K562 (cell line): ENCODE results near the gene RESP18. TPM values are rescaled to one million over a fixed set of nuclear protein-coding genes. Genes with fewer than 3 reads are reported as not detected.

ENCODE experiments used
- ATAC-seq: fragments of 200-7000 bp; cut with Tn5 transposase; 3 replicates; pipeline ENCODE4 v1.9.1; 2020; ENCODE audit warnings: moderate library complexity
- BruUV-seq: library from RNA; stranded (reverse); fragments of 400-500 nt; replicated peaks from 2 replicates; lab custom pipeline; 2021; lab: Mats Ljungman, UMichigan
- CTCF ChIA-PET: fragments of 300-600 bp; formaldehyde crosslinking; extraction: SDS; loops from one replicate; lab custom pipeline; 2021; ENCODE audit warnings: low intra/inter-chr PET ratio; lab: Yijun Ruan, JAX
- POLR2A ChIA-PET: fragments of 300-600, 350-650 bp; sonication (Branson Sonifier 250); formaldehyde crosslinking; extraction: SDS; loops from one replicate; lab custom pipeline; 2021; ENCODE audit warnings: antibody characterized with exemption, inconsistent platforms; lab: Yijun Ruan, JAX
- DNase-seq, 4 experiments: peaks; one replicate each; pipeline versions ENCODE4 v3.0.0 to v3.0.0-alpha.2; 2011 to 2018; ENCODE audit warnings: low spot score in 3 of 4, mixed read lengths in 3 of 4; ENCODE audit errors: extremely low read depth in 1 of 4
- FAIRE-seq: peaks from 2 replicates; lab custom pipeline; 2011; peaks lifted over from hg19 to GRCh38; lab: Jason Lieb, UNC
- H2AFZ ChIP-seq: 2 replicates; pipeline ENCODE4 v1.6.0; 2011; ENCODE audit warnings: low read depth, low read length, control low read depth, inconsistent platforms
- H3K27ac ChIP-seq: fragments of 200-600 bp; 3 replicates; pipeline ENCODE4 v1.8.0; 2011; ENCODE audit warnings: low read depth, mild to moderate bottlenecking, control low read depth, inconsistent platforms, low read length, moderate library complexity, mixed read lengths; ENCODE audit errors: extremely low read depth
- H3K27me3 ChIP-seq, 2 experiments: fragments of 300-600 bp in 1 of 2; 2 replicates in 1 of 2; 3 replicates in 1 of 2; pipeline versions ENCODE4 v1.6.0 to v1.8.0; 2011; ENCODE audit warnings: inconsistent platforms in 2 of 2, low read length in 2 of 2, mild to moderate bottlenecking in 1 of 2, mixed read lengths in 1 of 2, moderate library complexity in 1 of 2; ENCODE audit not compliant: control insufficient read depth in 2 of 2, insufficient read depth in 2 of 2
- H3K36me3 ChIP-seq: fragments of 300-600 bp; 3 replicates; pipeline ENCODE4 v1.8.0; 2011; ENCODE audit warnings: mild to moderate bottlenecking, low read length, inconsistent platforms; ENCODE audit not compliant: control insufficient read depth, insufficient read depth
- H3K4me1 ChIP-seq, 2 experiments: fragments of 200-600 bp in 1 of 2; replicated peaks in 1 of 2; 2 replicates in 1 of 2; 3 replicates in 1 of 2; pipeline versions ENCODE4 v1.5.1 to v1.8.0; 2011; ENCODE audit warnings: inconsistent platforms in 2 of 2, low read length in 2 of 2, mild to moderate bottlenecking in 1 of 2, mixed read lengths in 1 of 2, moderate library complexity in 1 of 2; ENCODE audit not compliant: control insufficient read depth in 2 of 2, insufficient read depth in 2 of 2
- H3K4me2 ChIP-seq: 2 replicates; pipeline ENCODE4 v1.6.1; 2011; ENCODE audit warnings: low read length, control low read depth, inconsistent platforms, mixed read lengths; ENCODE audit not compliant: insufficient read depth
- H3K4me3 ChIP-seq: fragments of 200-600 bp; sonication (generic), shearing (Covaris generic); 2 replicates; pipeline ENCODE4 v1.5.1; 2016; ENCODE audit warnings: control low read depth, inconsistent platforms
- H3K79me2 ChIP-seq: fragments of 200-600 bp; 3 replicates; pipeline ENCODE4 v1.8.0; 2011; ENCODE audit warnings: low read length, inconsistent platforms; ENCODE audit not compliant: control insufficient read depth, insufficient read depth
- H3K9ac ChIP-seq, 2 experiments: 2 replicates each; pipeline versions ENCODE4 v1.6.0 to v1.6.1; 2011; ENCODE audit warnings: low read depth in 2 of 2, low read length in 2 of 2, control low read depth in 1 of 2, inconsistent platforms in 1 of 2, mild to moderate bottlenecking in 1 of 2, mixed read lengths in 1 of 2; ENCODE audit not compliant: insufficient read depth in 1 of 2
- H3K9me1 ChIP-seq: one replicate; pipeline ENCODE4 v1.6.0; 2011; ENCODE audit warnings: inconsistent platforms, mild to moderate bottlenecking, low read length, moderate library complexity; ENCODE audit not compliant: control insufficient read depth, insufficient read depth
- H3K9me3 ChIP-seq: replicated peaks from 2 replicates; pipeline ENCODE4 v1.5.1; 2011; ENCODE audit warnings: low read depth, low read length, inconsistent platforms; ENCODE audit not compliant: control insufficient read depth, insufficient read depth
- H4K20me1 ChIP-seq: replicated peaks from 2 replicates; pipeline ENCODE4 v1.6.1; 2011; ENCODE audit warnings: low read length, inconsistent platforms, mixed read lengths; ENCODE audit not compliant: control insufficient read depth, insufficient read depth
- NFIC ChIP-seq: fragments of 450-650 bp; IDR thresholded peaks from 2 replicates; pipeline ENCODE4 v1.6.1; 2017; ENCODE audit warnings: mild to moderate bottlenecking, inconsistent platforms
- SRSF9 ChIP-seq: fragments of 200-400 bp; formaldehyde crosslinking; IDR thresholded peaks from 2 replicates; pipeline ENCODE4 v1.6.1; 2017; ENCODE audit warnings: low read depth, low read length, borderline replicate concordance
- TSC22D4 ChIP-seq: fragments of 450-650 bp; IDR thresholded peaks from 2 replicates; pipeline ENCODE4 v1.6.1; 2016; ENCODE audit warnings: missing genetic modification characterization, missing biosample characterization, control low read depth
- ZNF436 ChIP-seq: fragments of 250-450, 450-650 bp; sonication (Bioruptor Pico); formaldehyde crosslinking; IDR thresholded peaks from 2 replicates; pipeline ENCODE4 v1.7.0; 2020; ENCODE audit warnings: mild to moderate bottlenecking
- ZSCAN32 ChIP-seq: fragments of 450-650 bp; formaldehyde crosslinking; IDR thresholded peaks from 2 replicates; pipeline ENCODE4 v1.4.0; 2020; ENCODE audit warnings: mild to moderate bottlenecking, moderate library complexity
- WGBS: fragments of 100-300 bp; shearing (Covaris generic); methylation state at CpG from one replicate; pipeline ENCODE4 v1.1.6; 2016; ENCODE audit warnings: low coverage, mixed read lengths; ENCODE audit not compliant: insufficient coverage; ENCODE audit errors: missing lambda C conversion rate; 5-methylcytosine and 5-hydroxymethylcytosine counted together
- in situ Hi-C: fragments of 300-500 bp; cut with MboI; formaldehyde crosslinking; loops from 4 replicates; pipeline ENCODE4 v1.15.0; 2018; ENCODE audit warnings: inconsistent platforms, mixed read lengths
- intact Hi-C: fragments of 100-400 bp; cut with micrococcal nuclease; formaldehyde crosslinking; loops from 2 replicates; pipeline ENCODE4 v1.14.2; 2022
- polyA plus RNA-seq, 8 experiments: library from polyadenylated mRNA; depleted of rRNA in 4 of 8; stranded (reverse) in 5 of 8; unstranded in 3 of 8; fragments of >200 nt; fragmentation: Nextera tagmentation in 2 of 8; fragmentation: Illumina TruSeq in 1 of 8; extraction: Ambion mirVana in 2 of 8; extraction: Trizol in 1 of 8; gene quantifications; 2 replicates each; pipeline versions ENCODE4 v1.2.1 to v1.2.3, GENCODE V29; 2011 to 2014; ENCODE audit warnings: inconsistent platforms in 1 of 8, missing spikeins in 1 of 8
- total RNA-seq, 7 experiments: library from RNA; depleted of rRNA in 6 of 7; stranded (reverse); fragments of >200 nt in 6 of 7; fragmentation: Illumina TruSeq in 2 of 7; extraction: Trizol in 2 of 7; gene quantifications; 2 replicates each; pipeline versions ENCODE4 v1.2.1 to v1.2.3, GENCODE V29; 2011 to 2021; ENCODE audit warnings: low replicate concordance in 1 of 7
- TF ChIP-seq, protein P1 (sequence below): fragments of 450-650 bp; formaldehyde crosslinking; IDR thresholded peaks from 2 replicates; pipeline ENCODE4 v1.4.0; 2022; ENCODE audit warnings: mild to moderate bottlenecking, moderate library complexity

The RESP18 gene
- total and polyA plus RNA-seq, 9 of the 15 experiments (the other 6 are each of a cell fraction or from before 2014, with no cell fraction given) = not detected

DNA sequence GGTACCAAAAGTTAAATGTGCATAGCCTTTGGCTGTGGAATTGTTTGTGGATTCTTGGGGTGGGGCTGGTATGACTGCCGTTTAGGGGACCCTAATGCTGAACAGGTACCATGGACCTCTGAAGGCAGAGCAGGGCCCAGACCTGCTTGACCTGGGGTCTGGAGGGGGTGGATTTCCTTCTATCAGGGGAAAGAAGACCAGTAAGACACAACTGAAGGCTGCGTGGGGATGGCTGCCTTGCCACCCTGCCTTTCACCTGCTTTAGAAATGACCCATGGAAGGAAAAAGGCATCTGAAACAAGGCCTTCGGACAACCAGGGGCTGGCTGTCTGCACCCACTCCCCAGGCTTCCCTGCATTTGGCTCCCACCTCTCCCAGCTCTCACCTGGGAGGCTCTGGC lies 17.7 kb upstream of the RESP18 start (continued):
- TF ChIP-seq ZNF436 (no peak), TSC22D4 (no peak), SRSF9 (no peak)

DNA sequence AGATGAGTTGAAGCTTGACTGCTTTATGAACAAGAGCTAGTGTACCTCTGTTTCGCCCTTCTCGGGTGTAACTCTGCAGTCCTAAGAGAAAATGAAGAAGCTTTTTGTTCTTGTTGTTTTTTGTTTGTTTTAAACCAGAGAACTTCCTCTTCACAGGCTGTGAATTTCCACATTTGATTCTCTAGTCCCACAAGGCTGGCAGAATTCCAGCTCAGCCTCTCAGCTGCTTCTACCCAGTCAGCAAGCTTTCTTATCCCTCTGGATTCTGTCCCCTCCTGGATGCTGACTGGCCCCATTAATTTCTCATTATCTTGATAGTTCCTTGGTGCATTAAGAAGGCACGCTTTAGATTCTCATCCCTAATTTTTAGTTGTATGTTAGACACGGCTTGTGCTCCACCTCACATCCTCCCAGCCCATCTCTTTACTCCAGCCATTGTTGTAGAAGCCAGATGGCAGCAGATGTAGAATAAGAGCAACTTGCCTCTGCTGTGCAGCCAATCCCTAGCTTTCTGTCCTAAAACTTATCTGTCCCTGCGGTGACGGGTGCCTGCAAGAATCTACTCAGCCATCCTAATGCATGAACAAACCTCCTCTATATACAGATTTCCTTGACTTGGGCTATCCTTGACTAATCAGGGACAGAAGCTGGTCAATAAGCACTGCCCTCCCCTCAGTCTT lies 12.3 kb upstream of the RESP18 start:
- H3K4me3 ChIP-seq = no peak overlapping the region
- H3K9me3 ChIP-seq = no peaks in the 10 kb centered on the region
- no peaks in the 10 kb centered on the region for H3K79me2 ChIP-seq
- no peak overlapping the region for H2AFZ ChIP-seq
- CTCF ChIA-PET = no interaction called here
- FAIRE-seq (no peak), ATAC-seq (no peak)
- POLR2A ChIA-PET = no interaction called here
- BruUV-seq = no TSS peak
- no peak overlapping the region for H3K27ac ChIP-seq
- no peak overlapping the region for H3K9ac ChIP-seq
- no peaks in the 10 kb centered on the region for H4K20me1 ChIP-seq
- H3K9me1 ChIP-seq = no peaks in the 10 kb centered on the region
- H3K27me3 ChIP-seq = peaks cover 0 to 11% of the 10 kb centered on the region in 2 experiments; a peak in 2 of 5 replicates
- no peaks in the 10 kb centered on the region for H3K4me1 ChIP-seq
- TF ChIP-seq, protein P1, sequence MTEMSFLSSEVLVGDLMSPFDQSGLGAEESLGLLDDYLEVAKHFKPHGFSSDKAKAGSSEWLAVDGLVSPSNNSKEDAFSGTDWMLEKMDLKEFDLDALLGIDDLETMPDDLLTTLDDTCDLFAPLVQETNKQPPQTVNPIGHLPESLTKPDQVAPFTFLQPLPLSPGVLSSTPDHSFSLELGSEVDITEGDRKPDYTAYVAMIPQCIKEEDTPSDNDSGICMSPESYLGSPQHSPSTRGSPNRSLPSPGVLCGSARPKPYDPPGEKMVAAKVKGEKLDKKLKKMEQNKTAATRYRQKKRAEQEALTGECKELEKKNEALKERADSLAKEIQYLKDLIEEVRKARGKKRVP (CRISPR knock-in tag) = no peak
- TF ChIP-seq ZSCAN32 (CRISPR knock-in tag) (no peak), NFIC (peak; percentile 44)
- TF ChIP-seq, all 486 proteins: peak for 1
- in situ Hi-C loops (no loop called here), intact Hi-C loops (no loop called here)
- Histone ChIP-seq H3K36me3 (no peaks in the 10 kb centered on the region), H3K4me2 (no peak overlapping the region)
- WGBS = 4% methylated on average over 6 of the region's 6 CpGs
- no peak for DNase-seq
